ENCODE measurements around the gene HMGXB4. TPM values are rescaled to one million over a fixed set of nuclear protein-coding genes. Genes with fewer than 3 reads are reported as not detected.
A peak's percentile ranks its signal among the peaks of the same experiment; 100 is the strongest.

Gene HMGXB4
- total RNA-seq, 4 donors from 2014 or later, result 14.0 to 43.4 (median 26.2) TPM

GRCh38 chr22:35288116-35288515 lies 30.8 kb downstream of the HMGXB4 start:
- intact Hi-C loops (cut with DNase I; ENCODE audit: low total_unique reads), result no loop called here
- 89% methylated on average over 1 of the region's 1 CpG; no CpG with 5 or more reads in 1 of the 2 donors for WGBS, 2 donors (ENCODE audit: low coverage in 1 of 2)
- in situ Hi-C loops (cut with MboI; ENCODE audit: low pct_ligation_motif_present in 1 of 4, low pct_unique_long_range_greater_than_20kb in 1 of 4, low sequenced_read_pairs in 3 of 4), result no loop called here
- Histone ChIP-seq H3K27ac (no peak overlapping the region), H3K4me1 (no peaks in the 10 kb centered on the region), H3K27me3 (no peaks in the 10 kb centered on the region), H3K4me3 (no peak overlapping the region), H3K36me3 (peaks cover 0 to 57% (median 26%) of the 10 kb centered on the region in 4 donors), H3K9me3 (no peaks in the 10 kb centered on the region)
- DNase-seq, result no peak
- TF ChIP-seq POLR2A (IDR thresholded peaks at IDR 0.05) (no peak), EP300 (IDR thresholded peaks at IDR 0.05; ENCODE audit: low read depth) (no peak), CTCF (IDR thresholded peaks at IDR 0.05) (no peak), POLR2AphosphoS5 (IDR thresholded peaks at IDR 0.05) (no peak)

- no peaks in the 10 kb centered on the region for H3K27me3 ChIP-seq
- WGBS, 2 donors (ENCODE audit: low coverage in 1 of 2), result 92 to 94% methylated on average over 2 to 3 of the region's 3 CpGs
- no peaks in the 10 kb centered on the region for H3K4me1 ChIP-seq
- intact Hi-C loops (cut with DNase I; ENCODE audit: low total_unique reads), result no loop called here
- H3K4me3 ChIP-seq, result no peak overlapping the region
- in situ Hi-C loops (cut with MboI; ENCODE audit: low pct_ligation_motif_present in 1 of 4, low pct_unique_long_range_greater_than_20kb in 1 of 4, low sequenced_read_pairs in 3 of 4), result no loop called here
- DNase-seq, result no peak
- no peaks in the 10 kb centered on the region for H3K9me3 ChIP-seq
- H3K27ac ChIP-seq, result no peak overlapping the region
- TF ChIP-seq POLR2AphosphoS5 (IDR thresholded peaks at IDR 0.05) (no peak), CTCF (IDR thresholded peaks at IDR 0.05) (no peak), POLR2A (IDR thresholded peaks at IDR 0.05) (no peak), EP300 (IDR thresholded peaks at IDR 0.05; ENCODE audit: low read depth) (no peak)
- H3K36me3 ChIP-seq, result peaks cover 0 to 53% (median 20%) of the 10 kb centered on the region in 4 donors
Observed at GRCh38 chr22:35292786-35293185, 35.5 kb downstream of the HMGXB4 start.

- no peak overlapping the region for H3K27ac ChIP-seq
- TF ChIP-seq EP300 (IDR thresholded peaks at IDR 0.05; ENCODE audit: low read depth) (no peak), CTCF (IDR thresholded peaks at IDR 0.05) (no peak), POLR2AphosphoS5 (IDR thresholded peaks at IDR 0.05) (no peak)
- in situ Hi-C loops (cut with MboI; ENCODE audit: low pct_ligation_motif_present in 1 of 4, low pct_unique_long_range_greater_than_20kb in 1 of 4, low sequenced_read_pairs in 3 of 4), result no loop called here
Observed at GRCh38 chr22:35296051-35296450, 38.8 kb downstream of the HMGXB4 start.

GRCh38 chr22:35299217-35299672 lies 42.0 kb downstream of the HMGXB4 start:
- Histone ChIP-seq H3K9me3 (no peaks in the 10 kb centered on the region), H3K4me3 (peak overlapping the region; percentile 21 to 87 (median 73)), H3K27ac (peak overlapping the region; percentile 95 to 97 (median 97)), H3K4me1 (peaks cover 6 to 24% (median 13%) of the 10 kb centered on the region in 4 donors), H3K36me3 (peaks cover 0 to 2% (median under 1%) of the 10 kb centered on the region in 4 donors), H3K27me3 (no peaks in the 10 kb centered on the region)
- TF ChIP-seq POLR2A (IDR thresholded peaks at IDR 0.05), result no peak
- peak in 2 of 5 experiments; percentile 20 to 37 for TF ChIP-seq CTCF (IDR thresholded peaks at IDR 0.05)
- no peak for TF ChIP-seq EP300 (IDR thresholded peaks at IDR 0.05; ENCODE audit: low read depth)
- no peak for DNase-seq
- intact Hi-C loops (cut with DNase I; ENCODE audit: low total_unique reads), result no loop called here
- 9% methylated on average over 13 of the region's 13 CpGs; no CpG with 5 or more reads in 1 of the 2 donors for WGBS, 2 donors (ENCODE audit: low coverage in 1 of 2)
- in situ Hi-C loops (cut with MboI; ENCODE audit: low pct_ligation_motif_present in 1 of 4, low pct_unique_long_range_greater_than_20kb in 1 of 4, low sequenced_read_pairs in 3 of 4), result no loop called here

More at GRCh38 chr22:35296051-35296450, 38.8 kb downstream of the HMGXB4 start:
- H3K36me3 ChIP-seq, result peaks cover 0 to 25% (median 8%) of the 10 kb centered on the region in 4 donors
- H3K4me3 ChIP-seq, result no peak overlapping the region
- H3K9me3 ChIP-seq, result no peaks in the 10 kb centered on the region
- H3K4me1 ChIP-seq, result peaks cover 0 to 15% (median 7%) of the 10 kb centered on the region in 4 donors
- intact Hi-C loops (cut with DNase I; ENCODE audit: low total_unique reads), result no loop called here
- no peaks in the 10 kb centered on the region for H3K27me3 ChIP-seq
- no peak for DNase-seq
